Chondrocyte (in vitro differentiated cells): ENCODE data around the gene UGT2B28. TPM values are rescaled to one million over a fixed set of nuclear protein-coding genes. Genes with fewer than 3 reads are reported as not detected.
"Not testable (repeated sequence)": the region's sequence is repeated elsewhere in the genome, so short reads cannot be mapped to it uniquely, and the experiment has no call there.

Experiments
- DNase-seq: peaks from one replicate; pipeline ENCODE4 v3.0.0; 2021; ENCODE audit warnings: mixed read lengths, low spot score
- H3K27ac Mint-ChIP-seq: one replicate; pipeline ENCODE4 v1.8.0; 2021; ENCODE audit warnings: mild to moderate bottlenecking, moderate library complexity, mixed read lengths; ENCODE audit not compliant: unreplicated experiment
- H3K27me3 Mint-ChIP-seq: 2 replicates; pipeline ENCODE4 v1.8.0; 2021; ENCODE audit warnings: low read depth, mixed read lengths
- H3K36me3 Mint-ChIP-seq: 2 replicates; pipeline ENCODE4 v1.8.0; 2021; ENCODE audit warnings: low read depth, mixed read lengths
- H3K4me1 Mint-ChIP-seq: 2 replicates; pipeline ENCODE4 v1.8.0; 2021; ENCODE audit warnings: low read depth, mild to moderate bottlenecking, mixed read lengths
- H3K4me3 Mint-ChIP-seq: one replicate; pipeline ENCODE4 v1.8.0; 2021; ENCODE audit warnings: mild to moderate bottlenecking, moderate library complexity, mixed read lengths; ENCODE audit not compliant: unreplicated experiment
- H3K9me3 Mint-ChIP-seq: 2 replicates; pipeline ENCODE4 v1.8.0; 2021; ENCODE audit warnings: low read depth, mixed read lengths
- CTCF ChIP-seq: fragments of 200-600 bp; sonication (generic); IDR thresholded peaks from 2 replicates; pipeline ENCODE4 v1.5.0; 2021; ENCODE audit warnings: antibody characterized with exemption, mild to moderate bottlenecking, moderate library complexity
- total RNA-seq: library from RNA; stranded (reverse); gene quantifications from 3 replicates; pipeline ENCODE4 v1.2.1, GENCODE V29; 2021

UGT2B28 gene
- total RNA-seq, 1 donor from 2014 or later, result not detected

GRCh38 chr4:69308426-69309033, 28.3 kb downstream of the UGT2B28 start:
- not testable (repeated sequence) for H3K27ac Mint-ChIP-seq, H3K36me3 Mint-ChIP-seq, H3K4me3 Mint-ChIP-seq, DNase-seq, H3K4me1 Mint-ChIP-seq, H3K9me3 Mint-ChIP-seq
- peaks cover 12% of the 10 kb centered on the region for H3K27me3 Mint-ChIP-seq

GRCh38 chr4:69309549-69310076, 29.3 kb downstream of the UGT2B28 start:
- H3K4me3 Mint-ChIP-seq, result not testable (repeated sequence)

GRCh38 chr4:69310262-69310661, 30.0 kb downstream of the UGT2B28 start:
- DNase-seq, H3K4me3 Mint-ChIP-seq, H3K27ac Mint-ChIP-seq, H3K4me1 Mint-ChIP-seq, H3K36me3 Mint-ChIP-seq, H3K9me3 Mint-ChIP-seq: not testable (repeated sequence)
- H3K27me3 Mint-ChIP-seq, result peaks cover 13% of the 10 kb centered on the region

More at GRCh38 chr4:69309549-69310076, 29.3 kb downstream of the UGT2B28 start:
- H3K9me3 Mint-ChIP-seq, H3K27ac Mint-ChIP-seq, DNase-seq, H3K4me1 Mint-ChIP-seq, H3K36me3 Mint-ChIP-seq: not testable (repeated sequence)
- peaks cover 13% of the 10 kb centered on the region for H3K27me3 Mint-ChIP-seq

- H3K27me3 Mint-ChIP-seq, result peaks cover 12% of the 10 kb centered on the region
- H3K4me1 Mint-ChIP-seq, H3K9me3 Mint-ChIP-seq, H3K36me3 Mint-ChIP-seq, DNase-seq, H3K27ac Mint-ChIP-seq, H3K4me3 Mint-ChIP-seq: not testable (repeated sequence)
- peak; percentile 81 for TF ChIP-seq CTCF
Observed at GRCh38 chr4:69317669-69318298, 37.5 kb downstream of the UGT2B28 start.

- no peak overlapping the region for H3K27ac Mint-ChIP-seq
Observed at GRCh38 chr4:69321153-69321729, 41.0 kb downstream of the UGT2B28 start.

GRCh38 chr4:69322055-69322454, 41.8 kb downstream of the UGT2B28 start:
- Mint-ChIP-seq H3K4me3 (no peak overlapping the region), H3K27ac (no peak overlapping the region), H3K9me3 (no peaks in the 10 kb centered on the region), H3K36me3 (no peaks in the 10 kb centered on the region), H3K27me3 (peaks cover 3% of the 10 kb centered on the region), H3K4me1 (no peaks in the 10 kb centered on the region)
- TF ChIP-seq CTCF, result no peak
- DNase-seq, result no peak

More at GRCh38 chr4:69321153-69321729, 41.0 kb downstream of the UGT2B28 start:
- peak; percentile 50 for DNase-seq
- Mint-ChIP-seq H3K4me1 (no peaks in the 10 kb centered on the region), H3K36me3 (no peaks in the 10 kb centered on the region), H3K4me3 (no peak overlapping the region), H3K9me3 (no peaks in the 10 kb centered on the region), H3K27me3 (peaks cover 3% of the 10 kb centered on the region)
- no peak for TF ChIP-seq CTCF
